HG02798 (cell line): ENCODE data around the gene DYSF.
"Not testable (repeated sequence)": the region's sequence is repeated elsewhere in the genome, so short reads cannot be mapped to it uniquely, and the experiment has no call there.

ENCODE experiments used
- ATAC-seq: cut with Tn5 transposase; IDR thresholded peaks from one replicate; pipeline ENCODE4 v1.9.1; 2021; ENCODE audit warnings: mild to moderate bottlenecking; ENCODE audit not compliant: unreplicated experiment, poor library complexity

The DYSF gene

DNA sequence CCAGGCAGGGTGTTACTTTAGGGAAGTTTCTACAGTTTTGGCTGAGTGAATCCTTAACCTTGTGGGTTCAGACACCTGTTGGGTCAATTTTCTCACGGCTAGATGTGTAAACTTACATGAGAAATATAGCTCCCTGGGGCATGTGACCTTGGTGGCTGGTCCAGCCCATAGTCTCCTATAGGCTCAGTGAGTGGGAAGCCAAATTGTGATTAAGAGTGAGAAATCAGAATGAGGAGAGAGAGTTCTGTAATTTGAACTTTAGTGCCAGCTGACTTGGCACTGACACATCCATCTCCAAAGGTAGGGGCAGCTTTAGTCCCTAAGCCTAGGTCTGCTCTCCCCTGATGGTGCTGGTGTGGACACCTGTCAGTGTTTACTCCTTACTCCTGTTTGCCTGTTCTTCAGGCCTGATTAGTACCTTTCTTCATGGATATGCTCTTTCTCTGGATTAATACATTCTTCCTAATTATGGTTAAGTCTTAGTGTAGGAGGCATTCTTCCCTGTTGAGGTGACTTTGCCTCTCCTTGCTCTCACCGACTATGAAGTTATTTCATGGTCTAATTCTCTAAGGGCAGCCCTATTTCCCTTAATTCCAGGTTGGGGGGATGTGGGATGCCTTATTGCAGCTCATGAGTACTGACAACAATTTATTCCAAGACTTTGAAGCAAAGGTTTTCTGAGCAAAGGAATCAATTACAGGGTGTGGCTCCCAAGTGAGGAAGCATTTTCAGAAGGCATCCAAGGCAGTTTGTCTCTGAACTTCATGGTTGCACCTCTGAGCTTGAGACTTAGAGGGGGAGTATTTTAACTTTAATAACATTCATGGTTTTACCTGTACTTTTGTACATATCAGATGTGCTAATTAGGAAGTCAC, 177.3 kb downstream of the DYSF start:
- no peak for ATAC-seq

DNA sequence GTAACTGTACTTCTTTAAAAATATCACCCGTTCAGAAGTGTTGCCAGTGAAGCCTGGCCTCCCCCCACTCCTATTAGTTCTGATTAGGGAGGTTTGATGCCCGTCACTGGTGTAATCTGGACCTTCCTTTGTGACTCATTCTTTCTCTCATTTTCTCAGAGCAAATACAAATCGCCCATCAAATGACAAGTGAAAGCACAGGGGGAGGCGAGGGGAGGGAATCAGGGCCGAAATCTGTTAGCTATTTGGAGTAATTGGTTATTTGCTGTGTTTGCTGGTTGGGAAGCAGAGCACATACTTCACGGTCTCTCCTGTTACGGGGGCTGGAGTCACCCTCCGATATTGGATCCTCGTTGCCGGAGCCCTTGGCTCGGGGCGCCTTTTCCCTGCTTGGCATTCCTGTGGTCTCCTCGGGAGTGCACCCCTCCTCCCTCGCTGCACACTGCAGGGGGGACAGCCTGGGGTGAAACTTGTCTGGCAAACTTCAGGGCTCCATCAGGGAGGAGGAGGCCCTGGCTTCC, 178.1 kb downstream of the DYSF start:
- no peak for ATAC-seq

DNA sequence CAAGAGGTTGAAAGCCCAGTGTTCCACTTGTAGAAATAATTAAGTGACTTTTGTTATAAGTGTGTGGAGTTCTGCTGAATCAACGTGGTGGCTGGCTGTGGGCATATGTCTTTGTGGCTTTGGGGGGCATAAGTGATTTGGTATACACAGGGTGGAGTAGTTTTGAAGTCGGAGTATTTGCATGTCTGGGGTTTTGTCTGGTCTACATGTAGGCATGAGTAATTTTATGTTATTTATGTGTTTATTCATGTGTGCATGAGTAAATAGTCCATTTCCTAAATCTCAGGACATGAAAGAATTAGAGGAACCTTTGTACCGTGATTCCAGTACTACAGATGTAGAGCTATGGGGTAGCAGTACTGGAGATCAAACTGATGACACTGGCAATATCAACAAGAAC, 179.7 kb downstream of the DYSF start:
- ATAC-seq: no peak

DNA sequence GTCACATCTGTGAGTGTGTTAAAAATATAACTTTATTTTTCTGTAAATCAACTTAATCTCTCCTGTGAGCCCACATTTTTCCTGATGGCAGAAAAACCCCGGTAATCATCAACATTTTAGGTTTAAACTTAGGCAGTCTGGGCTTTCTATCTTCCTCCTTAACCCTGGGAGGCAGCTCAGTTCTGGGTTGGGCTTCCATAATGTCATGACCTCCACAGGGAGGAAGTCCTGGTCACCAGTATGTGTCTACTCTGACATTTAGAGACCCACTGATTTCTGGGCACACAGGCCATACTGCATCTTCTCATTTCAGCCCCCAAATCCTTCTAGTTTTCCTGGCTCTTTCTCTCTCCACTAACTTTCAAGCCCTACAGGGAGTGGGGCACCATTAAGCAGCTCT, 181.2 kb downstream of the DYSF start:
- ATAC-seq: no peak

DNA sequence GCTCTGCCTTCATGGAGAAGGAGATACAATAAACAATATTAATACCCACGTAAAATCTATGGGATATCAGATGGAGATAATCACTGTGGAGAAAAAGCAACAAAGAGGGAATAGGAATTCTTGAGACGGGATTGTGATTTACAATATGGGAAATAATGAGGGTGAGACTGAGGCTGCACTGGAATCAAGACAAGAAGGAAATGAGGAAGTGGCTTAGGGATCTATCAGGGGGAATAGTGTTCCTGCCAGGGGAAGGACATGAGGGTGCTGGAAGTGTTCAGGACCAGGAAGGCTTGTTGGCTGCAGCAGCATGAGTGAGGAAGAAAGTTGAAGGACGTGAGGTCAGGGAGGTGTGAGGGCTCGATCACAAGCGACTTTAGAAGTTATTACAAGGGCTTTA, 182.4 kb downstream of the DYSF start:
- no peak for ATAC-seq

DNA sequence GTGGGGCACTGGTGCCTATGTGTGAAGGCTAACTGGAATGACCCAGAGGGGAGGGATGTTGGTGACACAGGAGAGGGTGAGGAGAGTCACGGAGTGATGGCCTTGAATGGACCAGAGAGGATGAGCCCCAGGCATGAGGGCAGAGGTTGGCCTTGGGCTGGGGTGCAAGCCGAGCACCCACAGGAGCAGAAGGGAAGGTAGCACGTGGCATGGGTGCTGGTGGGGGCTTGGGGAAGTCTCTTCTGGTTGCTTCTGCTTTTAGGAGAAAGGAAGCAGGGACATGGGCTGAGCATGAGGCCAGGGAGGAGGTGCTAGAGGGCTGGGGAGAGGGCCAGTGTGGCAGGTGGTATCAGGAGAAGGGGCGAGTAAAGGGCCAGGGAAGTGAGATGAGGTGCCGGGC, 183.8 kb downstream of the DYSF start:
- ATAC-seq: no peak

DNA sequence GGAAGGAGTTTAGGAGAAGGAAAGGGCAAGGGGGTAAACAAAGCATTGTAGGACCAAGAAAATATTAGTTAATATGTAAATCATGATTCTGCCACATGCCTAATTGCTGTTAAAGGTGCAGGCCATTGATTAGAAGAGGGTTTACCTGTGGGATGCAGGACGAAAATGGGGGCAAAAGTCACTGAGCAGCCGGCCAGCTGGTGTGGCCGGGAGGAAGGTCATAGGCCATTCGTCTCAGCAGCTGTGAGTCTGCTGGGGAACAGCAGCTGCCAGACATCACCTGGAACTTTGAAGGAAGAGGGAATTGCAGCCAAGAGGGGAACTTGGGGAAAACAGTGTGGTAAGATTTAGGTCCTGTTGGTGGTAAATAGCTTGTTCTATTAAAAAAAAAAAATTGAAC, 184.4 kb downstream of the DYSF start:
- ATAC-seq: no peak

DNA sequence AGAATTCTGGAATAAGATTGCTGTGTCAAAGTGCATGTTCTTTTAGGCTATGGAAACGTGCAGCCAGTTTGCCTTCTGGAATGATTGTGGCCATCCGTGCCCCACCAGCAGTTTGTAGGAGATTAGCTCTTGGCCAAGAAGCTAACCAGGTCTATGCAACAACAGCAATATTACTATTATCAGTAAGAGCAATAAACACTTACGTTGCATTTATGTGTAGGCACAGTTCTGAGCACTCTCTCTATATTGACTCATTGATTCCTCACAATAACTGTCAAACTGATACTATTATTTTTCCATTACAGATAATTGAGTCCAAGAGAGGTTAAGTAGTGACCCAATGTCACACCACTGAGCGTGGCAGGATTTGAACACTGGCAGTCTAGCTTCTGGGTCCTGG, 186.4 kb downstream of the DYSF start:
- no peak for ATAC-seq

DNA sequence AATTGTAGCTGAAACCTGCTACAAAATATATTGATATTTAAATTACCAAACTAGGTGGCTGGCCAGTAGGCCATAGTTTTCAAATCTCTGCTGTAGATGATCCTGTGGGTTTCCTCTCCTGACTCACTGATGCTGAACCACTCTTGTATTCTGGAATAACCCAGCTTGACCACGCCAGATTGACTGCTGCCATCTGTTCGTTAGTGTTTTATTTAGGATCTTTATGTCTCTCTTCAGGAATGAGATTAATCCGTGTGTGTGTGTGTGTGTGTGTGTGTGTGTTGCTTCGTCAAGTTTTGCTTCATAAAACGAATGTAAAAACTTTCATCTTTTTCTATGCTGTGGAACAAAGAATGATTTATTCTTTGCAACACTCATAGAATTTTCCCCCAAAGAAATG, 187.1 kb downstream of the DYSF start:
- ATAC-seq: no peak

DNA sequence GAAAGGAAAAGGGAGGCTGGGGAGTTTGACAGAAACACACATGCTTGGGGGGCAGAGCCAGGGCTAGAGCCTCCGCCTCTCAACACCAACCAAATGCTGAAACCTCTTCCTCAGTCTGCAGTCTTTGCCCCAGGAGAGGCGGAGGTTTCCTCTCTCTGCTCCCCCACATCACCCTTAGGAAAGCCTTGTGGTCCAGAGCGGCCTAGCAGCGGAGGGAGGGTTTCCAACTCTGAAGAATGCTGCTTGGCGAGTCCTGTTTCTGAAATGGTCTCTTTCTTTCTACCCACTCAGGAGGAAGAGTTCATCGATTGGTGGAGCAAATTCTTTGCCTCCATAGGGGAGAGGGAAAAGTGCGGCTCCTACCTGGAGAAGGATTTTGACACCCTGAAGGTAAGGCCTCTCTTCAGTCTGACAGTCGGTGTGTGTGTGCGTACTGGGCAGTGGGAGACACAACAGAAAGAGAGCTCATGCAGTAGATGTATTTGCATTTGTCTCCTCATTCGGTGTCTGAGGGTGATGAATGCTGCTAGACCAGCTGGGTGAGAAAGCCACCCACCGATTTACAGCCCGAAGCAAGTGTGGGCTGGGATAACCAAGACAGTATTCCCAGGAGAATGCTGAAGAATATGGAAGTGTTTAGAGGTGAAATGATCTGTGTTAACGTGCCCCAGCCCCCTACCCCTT, 190.5 kb downstream of the DYSF start:
- ATAC-seq: no peak

DNA sequence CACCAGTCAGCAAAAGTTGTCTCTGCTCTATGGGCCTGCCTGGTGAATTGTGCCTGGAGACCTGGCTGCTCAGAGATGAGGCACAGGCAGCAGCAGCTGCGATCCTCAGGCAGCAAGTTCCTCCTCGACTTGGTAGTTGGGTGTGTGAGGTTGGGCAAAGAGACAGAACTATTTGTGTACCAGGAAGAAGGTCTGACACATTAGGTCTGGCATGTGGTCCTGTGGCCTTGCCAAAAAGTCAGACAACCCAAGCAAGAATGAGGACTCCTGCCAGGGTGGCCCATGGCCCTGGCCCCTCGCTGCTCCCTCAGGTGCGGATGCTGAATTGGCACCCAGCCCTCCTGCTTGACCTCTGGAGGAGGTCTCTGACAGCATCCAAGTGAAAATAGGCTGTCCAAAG, 192.7 kb downstream of the DYSF start:
- ATAC-seq: no peak

DNA sequence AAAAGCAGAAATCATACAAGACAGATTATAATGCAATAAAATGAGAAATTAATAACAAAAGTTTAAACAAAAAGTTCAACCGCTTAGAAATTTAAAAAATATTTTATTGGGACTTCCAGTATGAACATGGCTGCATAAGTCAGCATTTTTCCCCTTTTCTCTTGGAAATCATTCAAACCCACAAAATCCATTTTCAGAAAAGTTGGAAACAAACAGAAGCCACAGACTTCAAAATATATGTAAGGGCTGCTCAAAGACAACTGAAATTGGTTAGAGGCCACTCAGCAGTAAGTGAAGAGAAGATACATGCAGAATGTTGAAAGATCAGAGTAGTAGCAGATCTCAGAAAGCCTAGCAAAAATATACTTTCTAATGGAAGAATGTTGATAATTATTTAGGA, 194.0 kb downstream of the DYSF start:
- ATAC-seq: no peak

DNA sequence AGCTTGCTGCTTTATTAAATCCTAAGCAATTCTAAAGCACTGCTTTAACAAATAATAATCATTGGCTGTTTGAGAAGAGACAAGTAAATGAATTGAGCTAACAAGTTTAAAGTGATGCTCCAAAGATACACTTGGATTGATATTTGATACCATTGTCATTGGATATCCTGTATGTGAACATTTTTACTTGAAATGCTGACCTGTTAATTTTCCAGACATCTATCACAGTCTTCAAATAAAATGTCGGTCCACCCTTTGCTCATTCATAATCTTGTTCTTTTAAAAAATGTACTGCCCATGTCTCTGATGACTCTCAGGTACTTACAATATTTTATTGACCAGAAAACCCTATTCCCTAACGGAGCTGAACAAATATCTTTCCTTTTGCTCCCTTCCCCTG, 202.1 kb downstream of the DYSF start:
- no peak for ATAC-seq

DNA sequence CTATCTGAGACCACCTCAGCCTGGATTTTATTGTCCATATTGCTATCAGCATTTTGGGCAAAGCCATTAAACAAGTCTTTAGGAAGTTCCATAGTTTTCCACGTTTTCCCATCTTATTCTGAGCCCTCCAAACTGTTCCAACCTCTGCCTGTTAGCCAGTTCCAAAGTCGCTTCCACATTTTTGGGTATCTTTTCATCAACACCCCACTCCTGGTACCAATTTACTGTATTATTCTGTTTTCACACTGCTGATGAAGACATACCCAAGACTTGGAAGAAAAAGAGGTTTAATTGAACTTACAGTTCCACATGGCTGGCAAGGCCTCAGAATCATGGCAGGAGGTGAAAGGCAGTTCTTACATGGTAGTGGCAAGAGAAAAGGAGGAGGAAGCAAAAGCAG, 204.9 kb downstream of the DYSF start:
- not testable (repeated sequence) for ATAC-seq

DNA sequence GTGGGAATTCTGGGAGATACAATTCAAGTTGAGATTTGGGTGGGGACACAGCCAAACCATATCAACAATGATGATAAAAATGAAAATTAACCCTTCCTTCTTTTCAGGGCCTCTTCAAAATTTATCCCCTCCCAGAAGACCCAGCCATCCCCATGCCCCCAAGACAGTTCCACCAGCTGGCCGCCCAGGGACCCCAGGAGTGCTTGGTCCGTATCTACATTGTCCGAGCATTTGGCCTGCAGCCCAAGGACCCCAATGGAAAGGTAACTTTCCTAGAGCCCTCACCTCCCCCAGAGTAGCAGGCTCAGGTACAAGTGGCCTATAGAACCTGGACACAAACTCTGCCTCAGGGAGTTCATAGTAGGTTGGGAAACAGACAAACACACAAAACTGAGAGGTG, 205.4 kb downstream of the DYSF start:
- no peak for ATAC-seq

DNA sequence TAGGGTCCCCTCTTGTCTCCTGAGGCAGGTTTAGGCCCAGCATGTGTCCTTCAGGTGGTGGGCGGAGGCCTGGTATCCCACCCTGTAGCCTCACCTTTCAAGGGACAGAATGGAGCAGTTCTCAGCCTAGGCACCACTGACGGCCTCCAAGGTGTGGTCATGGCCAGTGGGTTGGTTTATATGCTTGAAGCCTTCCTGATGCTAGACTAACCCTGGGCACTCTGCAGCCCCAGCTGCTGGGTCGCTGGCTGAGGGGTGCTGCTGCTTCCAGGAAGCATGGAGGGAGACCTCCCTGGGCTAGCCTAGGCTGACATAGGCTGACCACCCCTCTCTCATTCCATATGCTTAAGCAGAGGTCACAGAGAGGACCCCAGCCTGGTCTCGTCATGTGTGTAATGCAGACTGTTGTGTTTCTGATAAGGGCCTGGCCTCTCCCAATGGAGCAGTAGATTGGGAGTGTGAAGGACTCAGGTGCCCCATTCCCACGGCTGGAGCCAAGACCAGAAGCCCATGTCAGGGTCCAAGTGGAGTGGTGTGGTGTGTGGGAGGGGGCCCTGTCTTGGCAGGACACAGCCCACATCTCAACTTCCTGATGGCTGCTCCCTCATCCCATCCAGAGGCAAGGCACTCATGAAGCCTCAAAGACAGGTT, 206.6 kb downstream of the DYSF start:
- ATAC-seq: no peak

DNA sequence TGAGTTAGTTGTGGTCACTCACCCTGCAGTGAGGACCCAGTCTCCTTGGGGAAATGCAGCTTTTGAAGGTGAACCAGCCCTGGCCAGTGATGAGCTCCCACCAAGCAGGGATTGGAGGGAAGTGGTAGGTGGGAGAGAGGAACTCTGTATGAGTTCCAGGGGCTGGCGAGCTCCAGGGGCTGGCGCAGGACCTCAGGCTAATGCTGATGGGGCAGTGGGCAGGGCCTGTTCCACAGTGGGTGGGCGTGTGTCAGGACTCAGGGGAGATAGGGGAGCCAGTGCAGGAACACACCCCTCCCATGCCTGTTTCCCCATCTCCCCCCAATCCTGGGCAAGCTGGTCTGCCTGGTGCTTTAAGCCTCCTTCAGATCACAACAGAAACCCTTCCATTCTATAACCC, 208.4 kb downstream of the DYSF start:
- ATAC-seq: no peak

DNA sequence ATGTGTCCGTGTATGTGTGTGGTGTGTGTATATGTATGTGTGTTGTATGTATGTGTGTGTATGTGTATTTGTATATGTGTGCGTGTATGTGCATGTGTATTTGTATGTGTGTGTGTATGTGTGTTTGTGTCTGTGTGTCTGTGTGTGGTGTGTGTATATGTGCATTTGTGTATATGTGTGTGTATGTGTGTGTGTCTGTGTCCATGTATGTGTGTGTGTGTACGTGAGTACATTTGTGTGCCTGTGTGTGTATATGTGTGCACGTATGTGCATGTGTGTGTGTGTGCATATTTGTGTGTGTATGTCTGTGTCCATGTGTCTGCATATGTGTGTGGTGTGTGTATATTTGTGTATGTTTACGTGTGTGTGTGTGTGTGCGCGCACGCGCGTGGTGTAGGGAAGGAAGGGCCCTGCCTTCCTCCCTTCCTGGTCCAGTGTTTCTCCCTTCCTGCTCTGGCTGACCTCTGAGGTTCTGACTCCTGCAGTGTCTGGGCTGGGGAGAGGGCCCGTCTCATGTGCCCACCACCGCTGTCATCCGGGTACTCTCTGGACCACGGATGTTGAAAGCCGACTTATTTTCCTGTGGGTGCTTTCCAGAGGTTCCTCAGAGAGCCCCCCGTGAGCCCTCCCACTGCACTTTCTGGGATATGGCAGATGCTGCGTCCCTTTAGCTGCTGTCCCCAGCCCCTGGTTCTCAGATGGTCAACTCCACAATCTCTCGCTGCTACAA, 209.5 kb downstream of the DYSF start:
- ATAC-seq: no peak

DNA sequence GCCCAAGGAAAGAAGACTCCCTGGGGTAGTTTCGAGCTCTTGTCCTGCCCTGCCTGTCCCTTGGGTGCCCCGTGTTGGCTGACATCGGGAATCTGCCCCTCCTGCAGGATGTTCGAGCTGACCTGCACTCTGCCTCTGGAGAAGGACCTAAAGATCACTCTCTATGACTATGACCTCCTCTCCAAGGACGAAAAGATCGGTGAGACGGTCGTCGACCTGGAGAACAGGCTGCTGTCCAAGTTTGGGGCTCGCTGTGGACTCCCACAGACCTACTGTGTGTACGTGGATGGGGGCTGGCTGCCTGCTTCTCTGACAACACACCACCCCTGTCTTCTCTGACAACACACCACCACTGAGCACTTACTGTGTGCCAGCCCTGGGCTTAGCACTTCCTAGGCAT, 210.8 kb downstream of the DYSF start:
- ATAC-seq: no peak
